Measurements from ENCODE around the gene CPNE6.

The CPNE6 gene

DNA sequence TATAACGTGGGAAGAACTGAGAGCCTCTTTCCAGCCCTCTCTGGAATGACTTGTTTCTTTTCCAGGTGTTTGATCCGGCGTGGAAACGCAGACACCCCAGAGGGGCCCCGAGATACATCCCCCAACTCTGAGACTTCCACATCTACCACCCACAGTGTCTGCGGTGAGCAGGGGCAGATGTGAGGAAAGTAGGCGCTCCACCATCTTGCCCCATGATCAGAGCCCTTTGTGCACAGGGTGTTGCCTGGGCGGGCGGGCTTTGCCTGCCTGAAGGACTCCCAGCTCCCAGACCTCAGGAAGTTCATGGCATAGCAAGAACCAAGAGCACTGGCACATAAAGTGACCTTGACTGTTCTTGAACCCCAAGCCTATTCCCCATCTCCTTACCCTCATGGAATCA lies 16.7 kb upstream of the CPNE6 start:
- no peak overlapping the region for H3K27ac ChIP-seq (ENCODE audit: low read depth, low read length, poor library complexity, severe bottlenecking)
- no peak overlapping the region for H3K9ac ChIP-seq (ENCODE audit: low read length)
- no peaks in the 10 kb centered on the region for H3K9me3 ChIP-seq (ENCODE audit: low read length)
- no peak overlapping the region for H3K4me2 ChIP-seq (ENCODE audit: low read length)
- H4K20me1 ChIP-seq (ENCODE audit: insufficient read depth, low read length) = no peaks in the 10 kb centered on the region
- H3K27me3 ChIP-seq (ENCODE audit: insufficient read depth, low read length) = peaks cover 4% of the 10 kb centered on the region; the same call in 1 of the 2 replicates
- H3K4me1 ChIP-seq (ENCODE audit: insufficient read depth, low read length, severe bottlenecking) = peaks cover 16% of the 10 kb centered on the region
- H2AFZ ChIP-seq (ENCODE audit: low read length) = no peak overlapping the region
- TF ChIP-seq EZH2 (IDR thresholded peaks at IDR 0.05; ENCODE audit: borderline replicate concordance, low read length) (no peak), CTCF (IDR thresholded peaks at IDR 0.05; ENCODE audit: low read length) (no peak)
- H3K4me3 ChIP-seq (ENCODE audit: low read depth, low read length, poor library complexity, severe bottlenecking) = no peak overlapping the region
- H3K36me3 ChIP-seq (ENCODE audit: insufficient read depth, low read length) = no peaks in the 10 kb centered on the region
- no peaks in the 10 kb centered on the region for H3K79me2 ChIP-seq (ENCODE audit: insufficient read depth, low read length)
- H3F3A ChIP-seq (ENCODE audit: insufficient read depth, low read length) = no peaks in the 10 kb centered on the region
- no peaks in the 10 kb centered on the region for H3K9me2 ChIP-seq (ENCODE audit: low read depth, low read length)

GRCh38 chr14:24055971-24056799 lies 15.2 kb upstream of the CPNE6 start:
- Histone ChIP-seq H3K36me3 (ENCODE audit: insufficient read depth, low read length) (no peaks in the 10 kb centered on the region), H4K20me1 (ENCODE audit: insufficient read depth, low read length) (no peaks in the 10 kb centered on the region), H3K9ac (ENCODE audit: low read length) (no peak overlapping the region), H3K27ac (ENCODE audit: low read depth, low read length, poor library complexity, severe bottlenecking) (no peak overlapping the region), H3K4me3 (ENCODE audit: low read depth, low read length, poor library complexity, severe bottlenecking) (no peak overlapping the region), H3F3A (ENCODE audit: insufficient read depth, low read length) (no peaks in the 10 kb centered on the region), H3K9me2 (ENCODE audit: low read depth, low read length) (no peaks in the 10 kb centered on the region), H3K27me3 (ENCODE audit: insufficient read depth, low read length) (peaks cover 4% of the 10 kb centered on the region; the same call in 1 of the 2 replicates), H3K9me3 (ENCODE audit: low read length) (no peaks in the 10 kb centered on the region), H2AFZ (ENCODE audit: low read length) (no peak overlapping the region), H3K4me2 (ENCODE audit: low read length) (no peak overlapping the region), H3K4me1 (ENCODE audit: insufficient read depth, low read length, severe bottlenecking) (peaks cover 14% of the 10 kb centered on the region), H3K79me2 (ENCODE audit: insufficient read depth, low read length) (no peaks in the 10 kb centered on the region)
- TF ChIP-seq CTCF (IDR thresholded peaks at IDR 0.05; ENCODE audit: low read length) (no peak), EZH2 (IDR thresholded peaks at IDR 0.05; ENCODE audit: borderline replicate concordance, low read length) (no peak)

- H3K9me3 ChIP-seq (ENCODE audit: low read length) = no peaks in the 10 kb centered on the region
- peaks cover 9% of the 10 kb centered on the region for H3K4me1 ChIP-seq (ENCODE audit: insufficient read depth, low read length, severe bottlenecking)
- H3K9ac ChIP-seq (ENCODE audit: low read length) = no peak overlapping the region
- H3K27ac ChIP-seq (ENCODE audit: low read depth, low read length, poor library complexity, severe bottlenecking) = no peak overlapping the region
- H3F3A ChIP-seq (ENCODE audit: insufficient read depth, low read length) = no peaks in the 10 kb centered on the region
- no peak overlapping the region for H2AFZ ChIP-seq (ENCODE audit: low read length)
- peaks cover 4% of the 10 kb centered on the region; the same call in 1 of the 2 replicates for H3K27me3 ChIP-seq (ENCODE audit: insufficient read depth, low read length)
- H3K36me3 ChIP-seq (ENCODE audit: insufficient read depth, low read length) = no peaks in the 10 kb centered on the region
- no peak overlapping the region for H3K4me2 ChIP-seq (ENCODE audit: low read length)
- no peaks in the 10 kb centered on the region for H3K9me2 ChIP-seq (ENCODE audit: low read depth, low read length)
- H4K20me1 ChIP-seq (ENCODE audit: insufficient read depth, low read length) = no peaks in the 10 kb centered on the region
- no peak overlapping the region for H3K4me3 ChIP-seq (ENCODE audit: low read depth, low read length, poor library complexity, severe bottlenecking)
- no peaks in the 10 kb centered on the region for H3K79me2 ChIP-seq (ENCODE audit: insufficient read depth, low read length)
- TF ChIP-seq CTCF (IDR thresholded peaks at IDR 0.05; ENCODE audit: low read length) = no peak
- no peak for TF ChIP-seq EZH2 (IDR thresholded peaks at IDR 0.05; ENCODE audit: borderline replicate concordance, low read length)
Observed at GRCh38 chr14:24056800-24057184, 14.6 kb upstream of the CPNE6 start.

All from OCI-LY1 (cell line).